ENCODE data around the gene PRR36. TPM values are rescaled to one million over a fixed set of nuclear protein-coding genes. Genes with fewer than 3 reads are reported as not detected.

Gene PRR36
- total RNA-seq, 1 experiment from 2014 or later, result 21.9 TPM

DNA sequence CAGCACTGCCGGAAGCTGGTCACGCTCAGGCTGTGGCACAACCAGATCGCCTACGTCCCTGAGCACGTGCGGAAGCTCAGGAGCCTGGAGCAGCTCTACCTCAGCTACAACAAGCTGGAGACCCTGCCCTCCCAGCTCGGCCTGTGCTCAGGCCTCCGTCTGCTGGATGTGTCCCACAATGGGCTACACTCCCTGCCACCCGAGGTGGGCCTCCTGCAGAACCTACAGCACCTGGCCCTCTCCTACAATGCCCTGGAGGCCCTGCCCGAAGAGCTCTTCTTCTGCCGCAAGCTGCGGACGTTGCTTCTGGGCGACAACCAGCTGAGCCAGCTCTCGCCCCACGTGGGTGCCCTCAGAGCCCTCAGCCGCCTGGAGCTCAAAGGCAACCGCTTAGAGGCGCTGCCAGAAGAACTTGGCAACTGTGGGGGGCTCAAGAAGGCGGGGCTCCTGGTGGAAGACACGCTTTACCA lies 26.2 kb upstream of the PRR36 start (continued):
- TF ChIP-seq, protein P1, sequence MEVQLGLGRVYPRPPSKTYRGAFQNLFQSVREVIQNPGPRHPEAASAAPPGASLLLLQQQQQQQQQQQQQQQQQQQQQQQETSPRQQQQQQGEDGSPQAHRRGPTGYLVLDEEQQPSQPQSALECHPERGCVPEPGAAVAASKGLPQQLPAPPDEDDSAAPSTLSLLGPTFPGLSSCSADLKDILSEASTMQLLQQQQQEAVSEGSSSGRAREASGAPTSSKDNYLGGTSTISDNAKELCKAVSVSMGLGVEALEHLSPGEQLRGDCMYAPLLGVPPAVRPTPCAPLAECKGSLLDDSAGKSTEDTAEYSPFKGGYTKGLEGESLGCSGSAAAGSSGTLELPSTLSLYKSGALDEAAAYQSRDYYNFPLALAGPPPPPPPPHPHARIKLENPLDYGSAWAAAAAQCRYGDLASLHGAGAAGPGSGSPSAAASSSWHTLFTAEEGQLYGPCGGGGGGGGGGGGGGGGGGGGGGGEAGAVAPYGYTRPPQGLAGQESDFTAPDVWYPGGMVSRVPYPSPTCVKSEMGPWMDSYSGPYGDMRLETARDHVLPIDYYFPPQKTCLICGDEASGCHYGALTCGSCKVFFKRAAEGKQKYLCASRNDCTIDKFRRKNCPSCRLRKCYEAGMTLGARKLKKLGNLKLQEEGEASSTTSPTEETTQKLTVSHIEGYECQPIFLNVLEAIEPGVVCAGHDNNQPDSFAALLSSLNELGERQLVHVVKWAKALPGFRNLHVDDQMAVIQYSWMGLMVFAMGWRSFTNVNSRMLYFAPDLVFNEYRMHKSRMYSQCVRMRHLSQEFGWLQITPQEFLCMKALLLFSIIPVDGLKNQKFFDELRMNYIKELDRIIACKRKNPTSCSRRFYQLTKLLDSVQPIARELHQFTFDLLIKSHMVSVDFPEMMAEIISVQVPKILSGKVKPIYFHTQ (CRISPR knock-in tag; IDR thresholded peaks at IDR 0.05), result no peak
- TF ChIP-seq, protein P2, sequence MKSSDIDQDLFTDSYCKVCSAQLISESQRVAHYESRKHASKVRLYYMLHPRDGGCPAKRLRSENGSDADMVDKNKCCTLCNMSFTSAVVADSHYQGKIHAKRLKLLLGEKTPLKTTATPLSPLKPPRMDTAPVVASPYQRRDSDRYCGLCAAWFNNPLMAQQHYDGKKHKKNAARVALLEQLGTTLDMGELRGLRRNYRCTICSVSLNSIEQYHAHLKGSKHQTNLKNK (CRISPR knock-in tag; IDR thresholded peaks at IDR 0.05), result no peak
- TF ChIP-seq RELA (CRISPR knock-in tag; IDR thresholded peaks at IDR 0.05; ENCODE audit: borderline replicate concordance) (no peak), ZNF121 (CRISPR knock-in tag; IDR thresholded peaks at IDR 0.05) (no peak), ESRRA (CRISPR knock-in tag; IDR thresholded peaks at IDR 0.05; ENCODE audit: borderline replicate concordance) (no peak), JAZF1 (CRISPR knock-in tag; IDR thresholded peaks at IDR 0.05) (no peak), NFYB (CRISPR knock-in tag; conservative IDR thresholded peaks at IDR 0.05; ENCODE audit: low read depth) (no peak), IRF2 (CRISPR knock-in tag; IDR thresholded peaks at IDR 0.05; ENCODE audit: borderline replicate concordance, low read depth) (no peak), SOX15 (CRISPR knock-in tag; IDR thresholded peaks at IDR 0.05) (no peak), SMAD4 (CRISPR knock-in tag; IDR thresholded peaks at IDR 0.05) (no peak), GTF2I (CRISPR knock-in tag; conservative IDR thresholded peaks at IDR 0.05) (no peak), TEAD1 (CRISPR knock-in tag; IDR thresholded peaks at IDR 0.05) (no peak)
- TF ChIP-seq, protein P3, sequence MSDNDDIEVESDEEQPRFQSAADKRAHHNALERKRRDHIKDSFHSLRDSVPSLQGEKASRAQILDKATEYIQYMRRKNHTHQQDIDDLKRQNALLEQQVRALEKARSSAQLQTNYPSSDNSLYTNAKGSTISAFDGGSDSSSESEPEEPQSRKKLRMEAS (CRISPR knock-in tag; IDR thresholded peaks at IDR 0.05), result no peak
- TF ChIP-seq, protein P4, sequence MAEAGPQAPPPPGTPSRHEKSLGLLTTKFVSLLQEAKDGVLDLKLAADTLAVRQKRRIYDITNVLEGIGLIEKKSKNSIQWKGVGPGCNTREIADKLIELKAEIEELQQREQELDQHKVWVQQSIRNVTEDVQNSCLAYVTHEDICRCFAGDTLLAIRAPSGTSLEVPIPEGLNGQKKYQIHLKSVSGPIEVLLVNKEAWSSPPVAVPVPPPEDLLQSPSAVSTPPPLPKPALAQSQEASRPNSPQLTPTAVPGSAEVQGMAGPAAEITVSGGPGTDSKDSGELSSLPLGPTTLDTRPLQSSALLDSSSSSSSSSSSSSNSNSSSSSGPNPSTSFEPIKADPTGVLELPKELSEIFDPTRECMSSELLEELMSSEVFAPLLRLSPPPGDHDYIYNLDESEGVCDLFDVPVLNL (CRISPR knock-in tag; IDR thresholded peaks at IDR 0.05; ENCODE audit: borderline replicate concordance, low read depth), result no peak

DNA sequence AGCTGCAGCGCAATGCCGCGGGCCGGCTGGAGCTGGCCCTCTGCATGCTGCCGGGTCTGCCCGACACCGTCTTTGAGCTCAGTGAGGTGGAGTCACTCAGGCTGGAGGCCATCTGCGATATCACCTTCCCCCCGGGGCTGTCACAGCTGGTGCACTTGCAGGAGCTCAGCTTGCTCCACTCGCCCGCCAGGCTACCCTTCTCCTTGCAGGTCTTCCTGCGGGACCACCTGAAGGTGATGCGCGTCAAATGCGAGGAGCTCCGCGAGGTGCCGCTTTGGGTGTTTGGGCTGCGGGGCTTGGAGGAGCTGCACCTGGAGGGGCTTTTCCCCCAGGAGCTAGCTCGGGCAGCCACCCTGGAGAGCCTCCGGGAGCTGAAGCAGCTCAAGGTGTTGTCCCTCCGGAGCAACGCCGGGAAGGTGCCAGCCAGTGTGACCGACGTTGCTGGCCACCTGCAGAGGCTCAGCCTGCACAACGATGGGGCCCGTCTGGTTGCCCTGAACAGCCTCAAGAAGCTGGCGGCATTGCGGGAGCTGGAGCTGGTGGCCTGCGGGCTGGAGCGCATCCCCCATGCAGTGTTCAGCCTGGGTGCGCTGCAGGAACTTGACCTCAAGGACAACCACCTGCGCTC lies 25.7 kb upstream of the PRR36 start:
- H3K4me1 Mint-ChIP-seq, result peaks cover 15% of the 10 kb centered on the region
- CTCF ChIA-PET, result interaction anchor here (1.0 to 5.0 kb wide), 10 partner anchors 11 to 47 kb away, joined by 4 to 70 read pairs (median 6); partner anchors contain the start of genes LRRC8E, PRR36, SNAPC2 and TIMM44
- no peak for TF ChIP-seq ESRRA (CRISPR knock-in tag; IDR thresholded peaks at IDR 0.05; ENCODE audit: borderline replicate concordance)
- TF ChIP-seq TEAD1 (CRISPR knock-in tag; IDR thresholded peaks at IDR 0.05), result no peak
- no peak for TF ChIP-seq NFYB (CRISPR knock-in tag; conservative IDR thresholded peaks at IDR 0.05; ENCODE audit: low read depth)
- TF ChIP-seq, protein P5, sequence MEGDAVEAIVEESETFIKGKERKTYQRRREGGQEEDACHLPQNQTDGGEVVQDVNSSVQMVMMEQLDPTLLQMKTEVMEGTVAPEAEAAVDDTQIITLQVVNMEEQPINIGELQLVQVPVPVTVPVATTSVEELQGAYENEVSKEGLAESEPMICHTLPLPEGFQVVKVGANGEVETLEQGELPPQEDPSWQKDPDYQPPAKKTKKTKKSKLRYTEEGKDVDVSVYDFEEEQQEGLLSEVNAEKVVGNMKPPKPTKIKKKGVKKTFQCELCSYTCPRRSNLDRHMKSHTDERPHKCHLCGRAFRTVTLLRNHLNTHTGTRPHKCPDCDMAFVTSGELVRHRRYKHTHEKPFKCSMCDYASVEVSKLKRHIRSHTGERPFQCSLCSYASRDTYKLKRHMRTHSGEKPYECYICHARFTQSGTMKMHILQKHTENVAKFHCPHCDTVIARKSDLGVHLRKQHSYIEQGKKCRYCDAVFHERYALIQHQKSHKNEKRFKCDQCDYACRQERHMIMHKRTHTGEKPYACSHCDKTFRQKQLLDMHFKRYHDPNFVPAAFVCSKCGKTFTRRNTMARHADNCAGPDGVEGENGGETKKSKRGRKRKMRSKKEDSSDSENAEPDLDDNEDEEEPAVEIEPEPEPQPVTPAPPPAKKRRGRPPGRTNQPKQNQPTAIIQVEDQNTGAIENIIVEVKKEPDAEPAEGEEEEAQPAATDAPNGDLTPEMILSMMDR (IDR thresholded peaks at IDR 0.05), result no peak
- H3K4me3 Mint-ChIP-seq, result no peak overlapping the region
- ATAC-seq (no peak), DNase-seq (ENCODE audit: low spot score) (no peak)
- POLR2A ChIA-PET, result interaction anchor here (0.9 to 1.4 kb wide), 4 partner anchors 12 to 44 kb away, joined by 3 read pairs; partner anchors contain the start of genes LRRC8E and TIMM44
- H3K27ac Mint-ChIP-seq, result no peak overlapping the region
- H3K9me3 Mint-ChIP-seq, result no peaks in the 10 kb centered on the region
- peaks cover 13% of the 10 kb centered on the region for H3K27me3 Mint-ChIP-seq (ENCODE audit: low read depth)
- no peaks in the 10 kb centered on the region for H3K36me3 Mint-ChIP-seq

DNA sequence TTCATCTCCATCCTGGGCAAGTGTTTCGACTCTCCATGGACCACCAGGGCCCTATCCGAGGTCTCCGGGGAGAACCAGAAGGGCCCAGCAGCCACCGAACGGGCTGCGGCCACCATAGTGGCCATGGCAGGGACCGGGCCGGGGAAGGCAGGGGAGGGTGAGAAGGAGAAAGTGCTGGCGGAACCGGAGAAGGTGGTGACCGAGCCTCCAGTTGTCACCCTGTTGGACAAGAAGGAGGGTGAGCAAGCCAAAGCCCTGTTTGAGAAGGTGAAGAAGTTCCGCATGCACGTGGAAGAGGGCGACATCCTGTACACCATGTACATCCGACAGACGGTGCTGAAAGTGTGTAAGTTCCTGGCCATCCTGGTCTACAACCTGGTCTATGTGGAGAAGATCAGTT lies 24.8 kb upstream of the PRR36 start:
- Mint-ChIP-seq H3K36me3 (no peaks in the 10 kb centered on the region), H3K27me3 (ENCODE audit: low read depth) (peaks cover 15% of the 10 kb centered on the region), H3K4me1 (peaks cover 10% of the 10 kb centered on the region), H3K27ac (no peak overlapping the region; the same call in 1 of the 2 replicates), H3K9me3 (no peaks in the 10 kb centered on the region), H3K4me3 (no peak overlapping the region)
- ChIA-PET POLR2A (interaction anchor here (0.6 to 1.2 kb wide), 3 partner anchors 11 to 140 kb away, joined by 3 to 4 read pairs (median 3); partner anchors contain the start of genes LRRC8E and TIMM44), CTCF (interaction anchor here (1.0 to 3.0 kb wide), 3 partner anchors 30 to 46 kb away, joined by 4 to 21 read pairs (median 6); no protein-coding TSS in a partner anchor)
- no peak for DNase-seq (ENCODE audit: low spot score)
- ATAC-seq, result no peak
- TF ChIP-seq, protein P6, sequence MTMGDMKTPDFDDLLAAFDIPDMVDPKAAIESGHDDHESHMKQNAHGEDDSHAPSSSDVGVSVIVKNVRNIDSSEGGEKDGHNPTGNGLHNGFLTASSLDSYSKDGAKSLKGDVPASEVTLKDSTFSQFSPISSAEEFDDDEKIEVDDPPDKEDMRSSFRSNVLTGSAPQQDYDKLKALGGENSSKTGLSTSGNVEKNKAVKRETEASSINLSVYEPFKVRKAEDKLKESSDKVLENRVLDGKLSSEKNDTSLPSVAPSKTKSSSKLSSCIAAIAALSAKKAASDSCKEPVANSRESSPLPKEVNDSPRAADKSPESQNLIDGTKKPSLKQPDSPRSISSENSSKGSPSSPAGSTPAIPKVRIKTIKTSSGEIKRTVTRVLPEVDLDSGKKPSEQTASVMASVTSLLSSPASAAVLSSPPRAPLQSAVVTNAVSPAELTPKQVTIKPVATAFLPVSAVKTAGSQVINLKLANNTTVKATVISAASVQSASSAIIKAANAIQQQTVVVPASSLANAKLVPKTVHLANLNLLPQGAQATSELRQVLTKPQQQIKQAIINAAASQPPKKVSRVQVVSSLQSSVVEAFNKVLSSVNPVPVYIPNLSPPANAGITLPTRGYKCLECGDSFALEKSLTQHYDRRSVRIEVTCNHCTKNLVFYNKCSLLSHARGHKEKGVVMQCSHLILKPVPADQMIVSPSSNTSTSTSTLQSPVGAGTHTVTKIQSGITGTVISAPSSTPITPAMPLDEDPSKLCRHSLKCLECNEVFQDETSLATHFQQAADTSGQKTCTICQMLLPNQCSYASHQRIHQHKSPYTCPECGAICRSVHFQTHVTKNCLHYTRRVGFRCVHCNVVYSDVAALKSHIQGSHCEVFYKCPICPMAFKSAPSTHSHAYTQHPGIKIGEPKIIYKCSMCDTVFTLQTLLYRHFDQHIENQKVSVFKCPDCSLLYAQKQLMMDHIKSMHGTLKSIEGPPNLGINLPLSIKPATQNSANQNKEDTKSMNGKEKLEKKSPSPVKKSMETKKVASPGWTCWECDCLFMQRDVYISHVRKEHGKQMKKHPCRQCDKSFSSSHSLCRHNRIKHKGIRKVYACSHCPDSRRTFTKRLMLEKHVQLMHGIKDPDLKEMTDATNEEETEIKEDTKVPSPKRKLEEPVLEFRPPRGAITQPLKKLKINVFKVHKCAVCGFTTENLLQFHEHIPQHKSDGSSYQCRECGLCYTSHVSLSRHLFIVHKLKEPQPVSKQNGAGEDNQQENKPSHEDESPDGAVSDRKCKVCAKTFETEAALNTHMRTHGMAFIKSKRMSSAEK (CRISPR knock-in tag; IDR thresholded peaks at IDR 0.05; ENCODE audit: borderline replicate concordance), result no peak
- no peak for TF ChIP-seq NFE2L1 (CRISPR knock-in tag; IDR thresholded peaks at IDR 0.05)
- TF ChIP-seq, protein P7, sequence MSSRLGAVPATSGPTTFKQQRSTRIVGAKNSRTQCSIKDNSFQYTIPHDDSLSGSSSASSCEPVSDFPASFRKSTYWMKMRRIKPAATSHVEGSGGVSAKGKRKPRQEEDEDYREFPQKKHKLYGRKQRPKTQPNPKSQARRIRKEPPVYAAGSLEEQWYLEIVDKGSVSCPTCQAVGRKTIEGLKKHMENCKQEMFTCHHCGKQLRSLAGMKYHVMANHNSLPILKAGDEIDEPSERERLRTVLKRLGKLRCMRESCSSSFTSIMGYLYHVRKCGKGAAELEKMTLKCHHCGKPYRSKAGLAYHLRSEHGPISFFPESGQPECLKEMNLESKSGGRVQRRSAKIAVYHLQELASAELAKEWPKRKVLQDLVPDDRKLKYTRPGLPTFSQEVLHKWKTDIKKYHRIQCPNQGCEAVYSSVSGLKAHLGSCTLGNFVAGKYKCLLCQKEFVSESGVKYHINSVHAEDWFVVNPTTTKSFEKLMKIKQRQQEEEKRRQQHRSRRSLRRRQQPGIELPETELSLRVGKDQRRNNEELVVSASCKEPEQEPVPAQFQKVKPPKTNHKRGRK (CRISPR knock-in tag; IDR thresholded peaks at IDR 0.05; ENCODE audit: borderline replicate concordance), result no peak
